ENCODE data around the gene RBBP6. TPM values are rescaled to one million over a fixed set of nuclear protein-coding genes. Genes with fewer than 3 reads are reported as not detected.
A peak's percentile ranks its signal among the peaks of the same experiment; 100 is the strongest.

Gene RBBP6
- total RNA-seq, 2 donors from 2014 or later = 31.1 to 63.0 TPM

- ATAC-seq = no peak
- TF ChIP-seq CTCF (IDR thresholded peaks at IDR 0.05) (no peak), POLR2A (IDR thresholded peaks at IDR 0.05) (no peak)
- Histone ChIP-seq H3K36me3 (replicated peaks in 1 of 2; ENCODE audit: insufficient read depth in 1 of 2, low read depth in 2 of 2) (no peaks in the 10 kb centered on the region), H3K4me1 (peaks cover 11% of the 10 kb centered on the region), H3K27ac (no peak overlapping the region), H3K4me3 (no peak overlapping the region), H3K27me3 (no peaks in the 10 kb centered on the region), H3K9me3 (no peaks in the 10 kb centered on the region)
- WGBS, 2 donors = 87 to 88% methylated on average over 12 to 13 of the region's 13 CpGs
- DNase-seq = no peak
- intact Hi-C loops (cut with DNase I) = no loop called here
These were observed 16.6 kb upstream of the RBBP6 start for GRCh38 chr16:24522751-24523150.

- TF ChIP-seq CTCF (IDR thresholded peaks at IDR 0.05) (no peak), POLR2A (IDR thresholded peaks at IDR 0.05) (no peak)
- intact Hi-C loops (cut with DNase I) = no loop called here
- ATAC-seq = no peak
- no peak for DNase-seq
- Histone ChIP-seq H3K4me3 (no peak overlapping the region), H3K27me3 (no peaks in the 10 kb centered on the region), H3K27ac (no peak overlapping the region), H3K36me3 (replicated peaks in 1 of 2; ENCODE audit: insufficient read depth in 1 of 2, low read depth in 2 of 2) (no peaks in the 10 kb centered on the region), H3K9me3 (no peaks in the 10 kb centered on the region), H3K4me1 (peaks cover 11% of the 10 kb centered on the region)
- 60 to 71% methylated on average over 2 to 8 of the region's 8 CpGs for WGBS, 2 donors
These were observed 15.8 kb upstream of the RBBP6 start for GRCh38 chr16:24523569-24523968.

GRCh38 chr16:24524855-24525677, 14.3 kb upstream of the RBBP6 start:
- no peak overlapping the region for H3K27ac ChIP-seq
- WGBS, 2 donors = 67 to 68% methylated on average over 4 of the region's 4 CpGs
- intact Hi-C loops (cut with DNase I) = no loop called here
- H3K9me3 ChIP-seq = no peaks in the 10 kb centered on the region
- no peak overlapping the region for H3K4me3 ChIP-seq
- H3K36me3 ChIP-seq (replicated peaks in 1 of 2; ENCODE audit: insufficient read depth in 1 of 2, low read depth in 2 of 2) = no peaks in the 10 kb centered on the region
- H3K4me1 ChIP-seq = peaks cover 11% of the 10 kb centered on the region
- ATAC-seq (no peak), DNase-seq (no peak)
- TF ChIP-seq CTCF (IDR thresholded peaks at IDR 0.05) (no peak), POLR2A (IDR thresholded peaks at IDR 0.05) (no peak)
- no peaks in the 10 kb centered on the region for H3K27me3 ChIP-seq

GRCh38 chr16:24525970-24526559, 13.3 kb upstream of the RBBP6 start:
- intact Hi-C loops (cut with DNase I) = no loop called here
- Histone ChIP-seq H3K9me3 (no peaks in the 10 kb centered on the region), H3K27ac (peak overlapping the region in 1 of 4 donors; percentile 18), H3K36me3 (replicated peaks in 1 of 2; ENCODE audit: insufficient read depth in 1 of 2, low read depth in 2 of 2) (no peaks in the 10 kb centered on the region), H3K27me3 (no peaks in the 10 kb centered on the region), H3K4me1 (peaks cover 11% of the 10 kb centered on the region), H3K4me3 (no peak overlapping the region)
- peak; percentile 84 for ATAC-seq
- TF ChIP-seq CTCF (IDR thresholded peaks at IDR 0.05) = no peak
- no peak for TF ChIP-seq POLR2A (IDR thresholded peaks at IDR 0.05)
- DNase-seq = peak; percentile 19 to 44 (median 38)
- 21 to 22% methylated on average over 7 of the region's 7 CpGs for WGBS, 2 donors
